Heart right ventricle (tissue), 16 donors: ENCODE results near the gene C9orf43. TPM values are rescaled to one million over a fixed set of nuclear protein-coding genes. Genes with fewer than 3 reads are reported as not detected.

Source experiments
- ATAC-seq, 8 donors: fragments of 200-7000 bp; cut with Tn5 transposase; one replicate each; pipeline ENCODE4 v1.9.1; 2020; ENCODE audit warnings: mild to moderate bottlenecking in 8 of 8, moderate library complexity in 8 of 8, moderate number of reproducible peaks in 1 of 8
- DNase-seq, 2 donors: peaks; one replicate each; pipeline ENCODE4 v3.0.0-alpha.2; 2020
- H3K27ac ChIP-seq, 10 donors: fragments of 200-600 bp; sonication (generic) in 2 of 10; one replicate each; pipeline versions ENCODE4 v1.5.0 to v1.8.0; 2020 to 2022; ENCODE audit warnings: mild to moderate bottlenecking in 3 of 10
- H3K27me3 ChIP-seq, 7 donors: fragments of 200-600 bp; one replicate each; pipeline ENCODE4 v1.8.0; 2021 to 2022; ENCODE audit warnings: mild to moderate bottlenecking in 2 of 7
- H3K36me3 ChIP-seq, 9 donors: fragments of 200-600 bp; sonication (generic) in 1 of 9; one replicate each; pipeline versions ENCODE4 v1.5.0 to v1.8.0; 2020 to 2022; ENCODE audit warnings: mild to moderate bottlenecking in 2 of 9
- H3K4me1 ChIP-seq, 9 donors: fragments of 200-600 bp; sonication (generic) in 1 of 9; one replicate each; pipeline versions ENCODE4 v1.5.0 to v1.8.0; 2020 to 2022; ENCODE audit warnings: mild to moderate bottlenecking in 4 of 9
- H3K4me3 ChIP-seq, 10 donors: fragments of 200-600 bp; sonication (generic) in 2 of 10; one replicate each; pipeline versions ENCODE4 v1.5.0 to v1.8.0; 2020 to 2022; ENCODE audit warnings: mild to moderate bottlenecking in 7 of 10, moderate library complexity in 2 of 10
- H3K9me3 ChIP-seq, 11 donors: fragments of 200-600 bp in 10 of 11; sonication (generic) in 2 of 11; one replicate each; pipeline versions ENCODE4 v1.5.0 to v1.8.0; 2013 to 2022; ENCODE audit warnings: mild to moderate bottlenecking in 2 of 11, control low read depth in 1 of 11, moderate library complexity in 1 of 11
- WGBS, 2 donors: extraction: QIAGEN DNeasy Blood & Tissue Kit; methylation state at CpG; one replicate each; pipeline ENCODE4 v1.1.7; 2013; ENCODE audit warnings: inconsistent platforms in 1 of 2; 5-methylcytosine and 5-hydroxymethylcytosine counted together
- intact Hi-C, 10 donors: fragments of 100-400 bp; cut with DNase I; formaldehyde crosslinking; loops; one replicate each; pipeline versions ENCODE4 v1.11.1 to v1.14.2; 2022
- polyA plus RNA-seq, 2 donors: library from polyadenylated mRNA; stranded (reverse); fragments of 200-250 nt; gene quantifications; one replicate each; pipeline ENCODE4 v1.2.3, GENCODE V29; 2013
- total RNA-seq, 10 donors: library from RNA; stranded (reverse); fragmentation: NEBNext Ultra II Directional in 3 of 10; extraction: Animal tissue kit (Norgen Biotek cat#: 25700) in 3 of 10; gene quantifications; one replicate each; pipeline versions ENCODE4 v1.2.1 to v1.2.4, GENCODE V29; 2021 to 2023
- TF ChIP-seq, protein P1 (sequence below), 9 donors: fragments of 200-600 bp; sonication (generic) in 2 of 9; IDR thresholded peaks; one replicate each; pipeline versions ENCODE4 v1.5.0 to v1.8.0; 2021 to 2022; ENCODE audit warnings: antibody characterized with exemption in 9 of 9, mild to moderate bottlenecking in 5 of 9, moderate library complexity in 1 of 9
- donor health status: Arrhythmogenic right ventricular cardiomyopathy.
- donor health status: ischemic (EF 13 %, LVEDD 7.1; RV severe dilation, severe dysfunction).
- donor health status: healthy with polysubstance abuse.
- donor health status: DM: no; HTN: yes; CAD: no.
- donor health status: DM: no; HTN: no; CAD: no.
- donor health status: ischemic (EF 25% LVEDD 6.9; RV normal size, moderate dysfunction).
- donor health status: ischemic (EF 25% LVEDD 5.7; RV mildly dilated, moderate dysfunction).
- donor health status: healthy.
- donor health status: DM: yes; HTN: yes; CAD: no.
- donor health status: Ischemic cardiomyopathy.
- donor health status: ischemic (EF 35%, LVEDD 5.7; RV mildly dilated, moderate dysfunction).
- donor health status: nonischemic (EF 11% LVEDD 7.7; RV severe dilation, severe dysfunction).
- donor health status: DM: yes; HTN: yes; CAD: no.
- donor health status: PGD.
- donor health status: ischemic (EF 29% LVEDD 5.4; RV normal size, mild dysfunction).
- donor health status: nonischemic (EF 23%, LVEDD 6.1; RV moderate dilation, normal function).

C9orf43 gene
- total and polyA plus RNA-seq, 12 donors, result 0.06 to 1.1 (median 0.28) TPM; not detected in 2

DNA sequence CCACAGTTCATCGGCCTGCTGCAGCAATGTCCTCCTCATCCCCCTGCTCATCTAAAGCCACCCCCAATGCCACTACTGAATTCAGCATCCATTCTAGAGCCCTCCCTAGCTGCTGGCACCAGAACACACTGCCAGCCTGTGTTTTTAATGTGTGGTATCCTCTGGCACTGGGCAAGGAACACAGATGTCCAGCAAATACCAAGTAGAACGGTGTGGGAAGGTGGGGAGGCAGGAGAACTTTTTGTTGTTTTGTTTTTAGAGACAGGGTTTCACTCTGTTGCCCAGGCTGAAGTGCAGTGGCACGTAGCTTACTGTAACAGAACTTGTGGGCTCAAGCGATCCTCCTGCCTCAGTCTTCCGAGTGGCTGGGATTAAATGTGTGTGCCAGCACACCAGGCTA lies 38.5 kb upstream of the C9orf43 start:
- H3K9me3 ChIP-seq, result no peaks in the 10 kb centered on the region
- H3K27me3 ChIP-seq, result no peaks in the 10 kb centered on the region
- DNase-seq (no peak), ATAC-seq (no peak)
- H3K4me1 ChIP-seq, result peaks cover 0 to 20% (median 11%) of the 10 kb centered on the region in 9 donors
- peaks cover 0 to 27% (median 16%) of the 10 kb centered on the region in 9 donors for H3K36me3 ChIP-seq
- WGBS, 2 donors, result 81 to 84% methylated on average over 5 of the region's 5 CpGs
- TF ChIP-seq, protein P1, sequence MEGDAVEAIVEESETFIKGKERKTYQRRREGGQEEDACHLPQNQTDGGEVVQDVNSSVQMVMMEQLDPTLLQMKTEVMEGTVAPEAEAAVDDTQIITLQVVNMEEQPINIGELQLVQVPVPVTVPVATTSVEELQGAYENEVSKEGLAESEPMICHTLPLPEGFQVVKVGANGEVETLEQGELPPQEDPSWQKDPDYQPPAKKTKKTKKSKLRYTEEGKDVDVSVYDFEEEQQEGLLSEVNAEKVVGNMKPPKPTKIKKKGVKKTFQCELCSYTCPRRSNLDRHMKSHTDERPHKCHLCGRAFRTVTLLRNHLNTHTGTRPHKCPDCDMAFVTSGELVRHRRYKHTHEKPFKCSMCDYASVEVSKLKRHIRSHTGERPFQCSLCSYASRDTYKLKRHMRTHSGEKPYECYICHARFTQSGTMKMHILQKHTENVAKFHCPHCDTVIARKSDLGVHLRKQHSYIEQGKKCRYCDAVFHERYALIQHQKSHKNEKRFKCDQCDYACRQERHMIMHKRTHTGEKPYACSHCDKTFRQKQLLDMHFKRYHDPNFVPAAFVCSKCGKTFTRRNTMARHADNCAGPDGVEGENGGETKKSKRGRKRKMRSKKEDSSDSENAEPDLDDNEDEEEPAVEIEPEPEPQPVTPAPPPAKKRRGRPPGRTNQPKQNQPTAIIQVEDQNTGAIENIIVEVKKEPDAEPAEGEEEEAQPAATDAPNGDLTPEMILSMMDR (IDR thresholded peaks at IDR 0.05), result no peak
- intact Hi-C loops, result no loop called here
- H3K4me3 ChIP-seq, result no peak overlapping the region
- no peak overlapping the region for H3K27ac ChIP-seq

DNA sequence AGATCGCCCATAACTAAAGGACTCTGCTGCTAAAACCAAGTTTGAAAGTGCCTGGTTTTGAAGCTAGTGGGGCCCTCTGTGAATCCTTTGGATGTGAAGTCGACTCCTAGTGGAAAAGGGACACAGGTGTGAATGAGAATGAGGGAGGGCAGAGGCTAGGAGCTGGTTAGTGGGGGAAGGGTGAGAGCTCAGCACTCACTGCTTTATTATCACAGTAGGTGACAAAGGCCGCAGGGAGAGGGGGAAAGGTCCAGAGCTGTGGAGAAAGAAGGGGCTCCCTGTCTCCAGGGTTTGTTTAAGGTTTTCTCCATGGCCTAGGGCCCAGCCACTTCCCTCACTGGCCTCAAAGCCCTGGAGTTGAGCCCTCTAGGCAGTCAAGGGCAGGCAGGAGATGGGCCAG lies 37.3 kb upstream of the C9orf43 start:
- DNase-seq, result no peak

DNA sequence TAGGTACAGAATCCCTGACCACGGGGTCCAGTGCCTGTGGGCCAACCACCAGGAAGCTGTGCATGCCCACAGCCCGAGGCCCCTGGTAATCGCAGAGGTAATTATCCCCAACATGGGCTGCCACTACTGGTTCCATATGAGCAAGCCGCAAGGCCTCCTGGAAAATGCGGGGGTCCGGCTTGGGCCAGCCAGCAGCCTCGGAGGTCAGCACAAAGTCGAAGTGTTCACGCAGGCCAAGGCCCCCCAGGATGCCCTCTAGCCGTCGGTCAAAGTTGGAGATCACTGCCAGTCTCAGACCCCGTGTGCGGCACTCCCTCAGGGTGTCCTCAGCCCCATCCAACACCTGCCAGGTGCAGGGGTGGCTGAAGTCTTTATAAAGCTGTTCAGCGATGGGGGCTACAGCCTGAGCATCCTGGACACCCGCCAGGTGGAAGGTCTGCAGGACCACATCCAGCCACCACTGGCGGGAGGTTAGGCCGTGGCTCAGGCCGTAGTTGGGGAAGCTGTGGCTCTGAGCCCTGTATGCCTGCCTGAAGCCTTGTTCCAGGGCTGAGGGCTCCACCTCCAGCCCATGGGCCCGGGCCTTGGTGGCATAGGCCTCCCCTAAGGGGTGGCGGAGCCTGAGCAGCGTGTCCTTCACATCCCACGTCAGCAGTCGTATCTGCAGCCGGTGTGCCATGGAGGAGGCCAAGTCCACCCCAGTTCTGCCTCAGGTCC lies 36.7 kb upstream of the C9orf43 start:
- H3K4me3 ChIP-seq, result no peak overlapping the region
- TF ChIP-seq, protein P1 (IDR thresholded peaks at IDR 0.05), result no peak
- DNase-seq, result no peak
- no peak for ATAC-seq
- no peaks in the 10 kb centered on the region for H3K9me3 ChIP-seq
- no peak overlapping the region for H3K27ac ChIP-seq
- intact Hi-C loops, result no loop called here
- H3K27me3 ChIP-seq, result no peaks in the 10 kb centered on the region
- H3K4me1 ChIP-seq, result peaks cover 0 to 22% (median 11%) of the 10 kb centered on the region in 9 donors
- peaks cover 0 to 27% (median 16%) of the 10 kb centered on the region in 9 donors for H3K36me3 ChIP-seq
- WGBS, 2 donors, result 88 to 90% methylated on average over 24 of the region's 24 CpGs

More for the DNA sequence above, 37.3 kb upstream of the C9orf43 start:
- Histone ChIP-seq H3K4me1 (peaks cover 0 to 22% (median 11%) of the 10 kb centered on the region in 9 donors), H3K4me3 (no peak overlapping the region), H3K27ac (no peak overlapping the region), H3K36me3 (peaks cover 0 to 27% (median 16%) of the 10 kb centered on the region in 9 donors), H3K27me3 (no peaks in the 10 kb centered on the region), H3K9me3 (no peaks in the 10 kb centered on the region)
- intact Hi-C loops, result no loop called here
- 70 to 71% methylated on average over 3 of the region's 3 CpGs for WGBS, 2 donors
- TF ChIP-seq, protein P1 (IDR thresholded peaks at IDR 0.05), result no peak
- ATAC-seq, result no peak

DNA sequence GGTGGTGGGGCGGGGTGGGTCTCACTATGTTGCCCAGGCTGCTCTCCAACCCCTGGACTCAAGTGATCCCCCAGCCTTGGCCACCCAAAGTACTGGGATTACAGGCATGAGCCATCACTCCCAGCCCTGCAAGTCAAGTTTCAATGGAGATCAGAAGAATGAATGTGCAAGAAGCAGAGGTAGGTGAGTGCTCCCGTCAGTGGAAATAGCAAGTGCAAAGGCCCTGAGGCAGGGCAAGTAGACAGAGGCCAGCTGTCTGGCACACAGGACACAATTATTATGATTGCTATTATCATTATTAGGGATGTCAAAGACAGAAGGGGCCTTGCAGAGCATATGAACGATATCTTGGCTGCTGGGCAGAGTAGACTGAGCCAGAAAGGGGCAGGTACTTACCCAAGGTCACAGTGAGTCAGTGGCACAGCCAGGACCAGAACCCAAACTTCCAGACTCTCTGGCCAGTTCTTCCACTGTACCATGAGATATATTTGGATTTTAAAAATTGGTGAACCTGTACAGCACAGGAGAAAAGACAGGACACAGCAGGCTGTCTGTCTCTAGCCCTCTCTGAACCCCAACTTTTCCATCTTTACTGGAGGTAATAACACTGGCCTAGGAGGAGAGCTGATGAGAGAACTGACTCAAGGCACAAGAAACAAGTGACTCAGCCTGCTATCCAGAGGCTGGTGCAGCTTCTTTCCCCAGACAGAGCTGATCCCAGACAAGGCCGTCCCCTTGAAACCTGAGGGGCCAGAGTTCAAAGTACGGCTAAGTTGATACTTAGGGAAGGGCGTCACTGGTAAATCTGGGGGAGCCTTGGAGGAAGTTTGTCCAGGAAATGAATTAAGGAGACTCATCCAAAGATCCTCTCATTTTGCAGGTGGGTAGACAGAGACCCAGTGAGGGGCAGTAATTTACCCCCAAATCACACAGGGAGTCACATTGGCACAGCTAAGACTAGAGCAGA lies 35.2 kb upstream of the C9orf43 start:
- TF ChIP-seq, protein P1 (IDR thresholded peaks at IDR 0.05), result no peak
- Histone ChIP-seq H3K4me1 (peaks cover 0 to 17% (median 11%) of the 10 kb centered on the region in 9 donors), H3K36me3 (peaks cover 0 to 27% (median 16%) of the 10 kb centered on the region in 9 donors), H3K27me3 (no peaks in the 10 kb centered on the region), H3K27ac (peak overlapping the region in 1 of 10 donors; percentile 5), H3K9me3 (no peaks in the 10 kb centered on the region), H3K4me3 (peak overlapping the region in 7 of 10 donors; percentile 66 to 98 (median 86))
- 81 to 86% methylated on average over 6 of the region's 6 CpGs for WGBS, 2 donors
- DNase-seq (no peak), ATAC-seq (no peak)
- intact Hi-C loops, result loop anchor here in 1 of 10 donors (5.0 kb wide), 1 partner anchor 33 kb away; the partner anchor contains the start of gene WDR31
